ENCODE data around the gene SESN3.

SESN3 gene

DNA sequence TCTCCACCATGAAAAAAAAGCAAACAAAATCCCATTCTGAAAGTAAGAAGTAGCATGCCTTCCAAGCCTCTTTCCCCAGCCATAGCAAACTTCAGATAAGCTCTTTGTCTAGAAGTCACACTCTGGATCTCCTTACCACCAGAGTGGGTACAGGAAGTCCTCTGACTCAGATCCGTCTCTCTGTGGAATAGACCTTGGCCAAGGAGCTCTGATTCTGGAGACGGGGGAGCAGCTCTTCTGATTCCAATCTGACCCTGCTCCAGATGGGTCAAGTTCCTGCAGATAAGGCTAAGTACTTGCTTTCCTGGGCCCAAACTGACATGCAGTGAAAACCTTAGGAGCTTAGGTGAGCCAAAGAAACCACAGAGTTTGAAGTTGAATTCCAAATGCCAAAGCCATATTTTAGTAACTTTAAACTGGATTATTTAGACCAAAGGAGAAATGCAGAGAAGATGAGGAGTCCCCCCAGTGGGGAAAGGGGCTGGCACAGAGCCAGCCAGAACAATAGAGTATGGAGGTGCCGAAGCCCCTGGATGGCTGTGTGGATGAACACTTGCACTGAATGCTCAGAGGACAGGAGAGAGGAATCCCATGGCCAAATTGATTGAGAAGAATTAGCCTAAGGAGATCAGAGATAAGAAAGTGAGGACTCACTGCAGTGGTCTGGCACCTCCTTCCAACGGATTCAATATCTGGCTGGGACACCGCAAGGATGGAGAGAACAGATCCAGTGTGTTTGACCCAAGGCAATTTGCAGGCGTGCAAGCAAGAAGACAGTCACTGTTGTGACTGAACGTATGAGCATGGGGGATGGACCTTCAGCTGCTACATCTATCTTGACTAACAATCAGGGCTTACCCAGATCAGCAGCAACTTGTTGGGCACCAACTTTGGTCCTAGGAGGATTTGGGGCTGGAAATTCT is 86.4 kb downstream of the SESN3 start:
- POLR2A ChIA-PET = interaction anchor here (0.9 to 4.3 kb wide), 2 partner anchors 77 kb away, joined by 3 to 19 read pairs; partner anchors contain the start of gene SRSF8
- CTCF ChIA-PET = interaction anchor here (1.7 kb wide), 1 partner anchor 60 kb away, joined by 5 read pairs; no protein-coding TSS in a partner anchor
- TF ChIP-seq SP1 (IDR thresholded peaks at IDR 0.05) (no peak), L3MBTL2 (conservative IDR thresholded peaks at IDR 0.05) (no peak), ELF4 (IDR thresholded peaks at IDR 0.05) (no peak), ZNF384 (IDR thresholded peaks at IDR 0.05) (no peak), BHLHE40 (IDR thresholded peaks at IDR 0.05; ENCODE audit: borderline replicate concordance) (no peak), SUZ12 (IDR thresholded peaks at IDR 0.05) (no peak), ARNT (IDR thresholded peaks at IDR 0.05) (no peak), TARDBP (IDR thresholded peaks at IDR 0.05) (no peak), NFRKB (IDR thresholded peaks at IDR 0.05) (no peak), CTBP1 (IDR thresholded peaks at IDR 0.05; ENCODE audit: borderline replicate concordance) (no peak), LEF1 (IDR thresholded peaks at IDR 0.05; ENCODE audit: borderline replicate concordance) (no peak), FOXA1 (IDR thresholded peaks at IDR 0.05) (no peak), HDGF (IDR thresholded peaks at IDR 0.05; ENCODE audit: borderline replicate concordance) (no peak), FOXK2 (IDR thresholded peaks at IDR 0.05) (no peak), FOXM1 (IDR thresholded peaks at IDR 0.05; ENCODE audit: borderline replicate concordance) (no peak)
- TF ChIP-seq, protein P1, sequence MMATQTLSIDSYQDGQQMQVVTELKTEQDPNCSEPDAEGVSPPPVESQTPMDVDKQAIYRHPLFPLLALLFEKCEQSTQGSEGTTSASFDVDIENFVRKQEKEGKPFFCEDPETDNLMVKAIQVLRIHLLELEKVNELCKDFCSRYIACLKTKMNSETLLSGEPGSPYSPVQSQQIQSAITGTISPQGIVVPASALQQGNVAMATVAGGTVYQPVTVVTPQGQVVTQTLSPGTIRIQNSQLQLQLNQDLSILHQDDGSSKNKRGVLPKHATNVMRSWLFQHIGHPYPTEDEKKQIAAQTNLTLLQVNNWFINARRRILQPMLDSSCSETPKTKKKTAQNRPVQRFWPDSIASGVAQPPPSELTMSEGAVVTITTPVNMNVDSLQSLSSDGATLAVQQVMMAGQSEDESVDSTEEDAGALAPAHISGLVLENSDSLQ (IDR thresholded peaks at IDR 0.05) = no peak
- DNase-seq (ENCODE audit: extremely low spot score) = no peak

DNA sequence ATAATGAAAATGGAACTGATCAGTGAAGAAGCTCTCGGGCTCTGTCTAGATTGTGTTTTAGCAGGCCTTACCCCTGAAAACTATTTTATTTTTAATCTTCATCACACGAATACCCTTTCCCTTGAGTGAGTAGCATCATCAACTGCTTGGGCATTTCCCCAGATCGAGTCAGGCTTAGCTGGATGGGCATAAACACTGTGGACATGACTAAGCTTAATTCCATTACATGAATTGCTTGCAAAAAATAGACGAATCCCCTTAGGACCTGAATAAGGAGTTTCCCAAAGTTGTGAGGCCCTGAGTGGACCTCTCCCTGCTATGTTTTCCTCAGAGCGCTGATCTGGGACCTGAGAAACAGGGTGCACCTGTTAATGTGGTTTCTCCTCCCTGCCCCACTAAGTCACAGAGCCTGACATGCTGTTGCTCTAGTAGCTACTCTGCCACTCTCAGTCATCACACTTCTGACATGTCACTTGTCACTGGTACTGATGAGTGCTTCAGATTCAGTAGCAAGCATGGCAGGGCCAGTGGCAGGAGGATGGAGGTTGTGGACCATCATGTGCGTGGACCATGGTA is 87.8 kb downstream of the SESN3 start:
- no peak for TF ChIP-seq TARDBP (IDR thresholded peaks at IDR 0.05)
- no peak for TF ChIP-seq BHLHE40 (IDR thresholded peaks at IDR 0.05; ENCODE audit: borderline replicate concordance)
- no peak for TF ChIP-seq HDGF (IDR thresholded peaks at IDR 0.05; ENCODE audit: borderline replicate concordance)
- no peak for TF ChIP-seq SUZ12 (IDR thresholded peaks at IDR 0.05)
- TF ChIP-seq FOXM1 (IDR thresholded peaks at IDR 0.05; ENCODE audit: borderline replicate concordance) = no peak
- TF ChIP-seq CTBP1 (IDR thresholded peaks at IDR 0.05; ENCODE audit: borderline replicate concordance) = no peak
- no peak for TF ChIP-seq NFRKB (IDR thresholded peaks at IDR 0.05)
- TF ChIP-seq ZNF384 (IDR thresholded peaks at IDR 0.05) = no peak
- ChIA-PET POLR2A (interaction anchor here (2.0 to 4.3 kb wide), 2 partner anchors 53 to 76 kb away, joined by 9 to 19 read pairs; partner anchors contain the start of genes ENDOD1 and SRSF8), CTCF (interaction anchor here (0.6 kb wide), 1 partner anchor 9 kb away, joined by 3 read pairs; no protein-coding TSS in a partner anchor)
- DNase-seq (ENCODE audit: extremely low spot score) = no peak

DNA sequence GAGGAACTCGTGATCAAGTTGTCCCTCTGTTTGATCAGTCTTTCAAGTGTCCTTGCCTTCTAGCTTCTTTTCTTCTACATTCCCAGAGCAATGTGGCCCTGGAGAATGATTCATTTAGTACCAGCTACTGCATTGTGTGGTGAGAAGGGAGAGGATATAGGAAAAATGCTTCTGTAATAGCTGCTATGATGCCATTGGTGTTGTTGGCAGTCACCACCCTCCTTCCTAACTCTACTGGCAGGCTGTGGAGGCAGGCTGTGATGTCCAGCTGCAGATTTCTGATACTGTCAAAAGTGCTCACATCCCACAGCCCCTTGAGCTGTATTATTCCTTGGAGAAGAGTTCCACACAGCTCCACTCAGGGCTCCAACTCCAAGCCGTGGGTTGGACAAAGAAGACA is 88.6 kb downstream of the SESN3 start:
- no peak for DNase-seq (ENCODE audit: extremely low spot score)
- ChIA-PET CTCF (interaction anchor here (0.6 to 1.2 kb wide), 4 partner anchors 9 to 75 kb away, joined by 3 to 6 read pairs (median 4); no protein-coding TSS in a partner anchor), POLR2A (interaction anchor here (2.0 to 4.3 kb wide), 2 partner anchors 53 to 75 kb away, joined by 9 to 19 read pairs; partner anchors contain the start of genes ENDOD1 and SRSF8)
- TF ChIP-seq LEF1 (IDR thresholded peaks at IDR 0.05; ENCODE audit: borderline replicate concordance) (no peak), TARDBP (IDR thresholded peaks at IDR 0.05) (no peak), L3MBTL2 (conservative IDR thresholded peaks at IDR 0.05) (no peak), NFRKB (IDR thresholded peaks at IDR 0.05) (no peak), SUZ12 (IDR thresholded peaks at IDR 0.05) (no peak), FOXA1 (IDR thresholded peaks at IDR 0.05) (no peak), BHLHE40 (IDR thresholded peaks at IDR 0.05; ENCODE audit: borderline replicate concordance) (no peak), FOXM1 (IDR thresholded peaks at IDR 0.05; ENCODE audit: borderline replicate concordance) (no peak), SP1 (IDR thresholded peaks at IDR 0.05) (no peak), ELF4 (IDR thresholded peaks at IDR 0.05) (no peak)
- TF ChIP-seq, protein P1 (IDR thresholded peaks at IDR 0.05) = no peak

DNA sequence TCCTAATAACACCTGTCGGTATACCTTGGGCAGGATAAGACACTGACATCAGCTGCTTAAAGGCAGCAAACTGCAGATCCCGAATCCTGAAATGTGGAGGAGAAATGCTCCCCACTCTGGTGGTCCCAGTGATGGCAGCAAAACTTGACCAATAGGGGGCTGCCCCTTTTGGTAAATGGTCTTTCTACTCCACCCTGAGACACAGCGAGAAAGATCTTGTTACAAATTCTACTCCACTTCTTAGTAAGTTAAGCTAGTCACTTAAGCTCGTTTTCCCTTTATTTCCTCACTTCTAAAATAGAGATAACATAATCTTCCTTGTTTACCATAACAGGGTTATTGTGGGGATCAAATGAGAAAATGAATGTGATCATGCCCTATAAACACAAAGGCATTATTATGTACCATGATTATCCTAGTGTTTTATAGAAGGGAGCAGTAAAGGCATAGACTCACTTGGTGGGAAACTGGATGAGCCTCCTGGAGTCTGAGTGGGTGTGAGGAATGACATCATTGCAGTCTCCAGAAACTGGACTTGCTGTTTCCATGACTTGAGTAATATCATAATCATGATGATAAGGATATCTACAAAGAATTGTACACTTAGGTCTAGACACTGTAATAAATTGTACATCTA is 90.5 kb downstream of the SESN3 start:
- DNase-seq (ENCODE audit: extremely low spot score) = no peak
- TF ChIP-seq SP1 (IDR thresholded peaks at IDR 0.05) (no peak), FOXK2 (IDR thresholded peaks at IDR 0.05) (no peak), TARDBP (IDR thresholded peaks at IDR 0.05) (no peak), CTBP1 (IDR thresholded peaks at IDR 0.05; ENCODE audit: borderline replicate concordance) (no peak), L3MBTL2 (conservative IDR thresholded peaks at IDR 0.05) (no peak), SUZ12 (IDR thresholded peaks at IDR 0.05) (no peak), ARNT (IDR thresholded peaks at IDR 0.05) (no peak), ZNF384 (IDR thresholded peaks at IDR 0.05) (no peak), ELF4 (IDR thresholded peaks at IDR 0.05) (no peak), LEF1 (IDR thresholded peaks at IDR 0.05; ENCODE audit: borderline replicate concordance) (no peak), NFRKB (IDR thresholded peaks at IDR 0.05) (no peak), FOXA1 (IDR thresholded peaks at IDR 0.05) (no peak), FOXM1 (IDR thresholded peaks at IDR 0.05; ENCODE audit: borderline replicate concordance) (no peak)
- TF ChIP-seq, protein P1 (IDR thresholded peaks at IDR 0.05) = no peak
- ChIA-PET POLR2A (interaction anchor here (1.4 to 4.3 kb wide), 2 partner anchors 11 to 73 kb away, joined by 3 to 19 read pairs; partner anchors contain the start of gene SRSF8), CTCF (interaction anchor here (0.7 to 1.2 kb wide), 3 partner anchors 20 to 446 kb away, joined by 3 to 4 read pairs (median 3); no protein-coding TSS in a partner anchor)

DNA sequence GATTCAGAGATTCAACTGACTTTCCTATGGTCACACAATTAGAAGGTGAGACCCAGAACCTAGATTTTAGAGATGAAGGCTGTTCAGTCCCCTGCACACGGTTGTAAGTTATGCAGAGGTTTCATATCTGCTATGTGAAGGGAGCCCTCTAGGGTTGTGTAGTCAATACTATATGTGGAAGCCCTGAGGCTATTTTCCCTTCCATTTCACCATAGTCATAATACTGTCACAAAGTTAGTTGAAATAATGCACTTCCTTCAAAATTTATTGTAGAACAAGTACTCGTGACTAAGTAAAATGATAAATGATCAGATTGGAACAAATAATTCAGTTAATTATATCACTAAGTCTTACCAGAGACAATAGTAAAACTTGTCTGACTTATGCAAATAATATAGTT is 92.6 kb downstream of the SESN3 start:
- ChIA-PET POLR2A (interaction anchor here (0.8 kb wide), 1 partner anchor 71 kb away, joined by 3 read pairs; no protein-coding TSS in a partner anchor), CTCF (interaction anchor here (1.8 kb wide), 1 partner anchor 69 kb away, joined by 6 read pairs; no protein-coding TSS in a partner anchor)
- peak; percentile 26 for DNase-seq (ENCODE audit: extremely low spot score)
- TF ChIP-seq, protein P1 (IDR thresholded peaks at IDR 0.05) = peak; percentile 72
- no peak for TF ChIP-seq TARDBP (IDR thresholded peaks at IDR 0.05)

Data from HEK293T (cell line).